HAP-1 (cell line): ENCODE data around the gene CNOT2.
"Not testable (repeated sequence)": the region's sequence is repeated elsewhere in the genome, so short reads cannot be mapped to it uniquely, and the experiment has no call there.

Source experiments
- DNase-seq, 2 experiments: peaks; one replicate each; pipeline ENCODE4 v3.0.0-alpha.2; 2016 to 2020; ENCODE audit warnings: low spot score in 2 of 2
- H3K27me3 ChIP-seq: fragments of 250-450 bp; sonication (Bioruptor Pico); 2 replicates; pipeline ENCODE4 v1.5.1; 2020; ENCODE audit warnings: low read depth, mild to moderate bottlenecking, moderate library complexity
- H3K36me3 ChIP-seq: fragments of 250-450 bp; sonication (Bioruptor Pico); replicated peaks from 2 replicates; pipeline ENCODE4 v1.5.1; 2020; ENCODE audit warnings: mild to moderate bottlenecking
- H3K4me1 ChIP-seq: fragments of 250-450 bp; sonication (Bioruptor Pico); 2 replicates; pipeline ENCODE4 v1.5.1; 2020; ENCODE audit warnings: mild to moderate bottlenecking
- H3K4me3 ChIP-seq: fragments of 250-450 bp; sonication (Bioruptor Pico); 2 replicates; pipeline ENCODE4 v1.5.1; 2020; ENCODE audit warnings: mild to moderate bottlenecking, moderate library complexity
- H3K9me3 ChIP-seq: fragments of 250-450 bp; sonication (Bioruptor Pico); 2 replicates; pipeline ENCODE4 v1.5.1; 2020; ENCODE audit warnings: mild to moderate bottlenecking, moderate library complexity
- in situ Hi-C: fragments of 300-500 bp; cut with MboI; formaldehyde crosslinking; loops from 3 replicates; pipeline ENCODE4 v1.14.3; 2020; ENCODE audit warnings: low sequenced_read_pairs, inconsistent platforms, mixed read lengths

The CNOT2 gene

DNA sequence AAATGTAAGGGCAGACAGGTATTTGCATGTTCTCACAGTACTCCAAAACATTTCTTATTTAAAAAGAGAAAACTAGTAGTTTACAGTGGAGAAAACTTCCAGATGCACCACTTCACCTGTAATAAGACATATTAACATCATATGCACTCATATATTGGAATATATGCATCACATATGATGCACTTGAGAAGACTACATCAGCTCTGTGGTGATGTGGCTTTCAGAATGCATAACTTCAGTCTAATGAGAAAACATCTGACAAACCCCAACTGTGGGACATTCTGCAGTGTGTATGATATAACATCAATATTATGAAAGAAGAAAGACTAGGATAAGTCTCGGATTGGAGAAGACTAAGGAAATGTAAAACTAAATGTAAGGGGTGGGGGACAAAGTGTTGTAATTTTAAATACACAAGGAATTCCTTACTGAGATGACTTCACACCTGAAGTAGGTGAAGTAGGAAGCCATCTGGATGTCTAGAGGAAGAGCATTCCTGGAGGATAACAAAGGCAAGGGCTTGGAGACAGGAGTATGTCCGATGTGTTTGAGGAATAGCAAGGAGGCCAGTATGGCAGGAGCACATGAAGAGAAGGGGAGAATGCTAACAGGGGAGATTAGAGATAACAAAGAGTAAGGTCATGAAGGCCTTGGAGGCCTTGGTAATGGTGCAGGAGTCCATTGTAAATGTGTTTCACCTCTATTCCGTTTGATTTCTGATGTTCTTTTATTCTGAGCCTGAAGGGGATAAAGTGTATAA, 49.0 kb downstream of the CNOT2 start:
- no peaks in the 10 kb centered on the region for H3K36me3 ChIP-seq
- no peaks in the 10 kb centered on the region for H3K27me3 ChIP-seq
- no peak overlapping the region for H3K4me3 ChIP-seq
- in situ Hi-C loops: no loop called here
- no peak for DNase-seq
- H3K4me1 ChIP-seq: peaks cover 15% of the 10 kb centered on the region
- no peaks in the 10 kb centered on the region for H3K9me3 ChIP-seq

DNA sequence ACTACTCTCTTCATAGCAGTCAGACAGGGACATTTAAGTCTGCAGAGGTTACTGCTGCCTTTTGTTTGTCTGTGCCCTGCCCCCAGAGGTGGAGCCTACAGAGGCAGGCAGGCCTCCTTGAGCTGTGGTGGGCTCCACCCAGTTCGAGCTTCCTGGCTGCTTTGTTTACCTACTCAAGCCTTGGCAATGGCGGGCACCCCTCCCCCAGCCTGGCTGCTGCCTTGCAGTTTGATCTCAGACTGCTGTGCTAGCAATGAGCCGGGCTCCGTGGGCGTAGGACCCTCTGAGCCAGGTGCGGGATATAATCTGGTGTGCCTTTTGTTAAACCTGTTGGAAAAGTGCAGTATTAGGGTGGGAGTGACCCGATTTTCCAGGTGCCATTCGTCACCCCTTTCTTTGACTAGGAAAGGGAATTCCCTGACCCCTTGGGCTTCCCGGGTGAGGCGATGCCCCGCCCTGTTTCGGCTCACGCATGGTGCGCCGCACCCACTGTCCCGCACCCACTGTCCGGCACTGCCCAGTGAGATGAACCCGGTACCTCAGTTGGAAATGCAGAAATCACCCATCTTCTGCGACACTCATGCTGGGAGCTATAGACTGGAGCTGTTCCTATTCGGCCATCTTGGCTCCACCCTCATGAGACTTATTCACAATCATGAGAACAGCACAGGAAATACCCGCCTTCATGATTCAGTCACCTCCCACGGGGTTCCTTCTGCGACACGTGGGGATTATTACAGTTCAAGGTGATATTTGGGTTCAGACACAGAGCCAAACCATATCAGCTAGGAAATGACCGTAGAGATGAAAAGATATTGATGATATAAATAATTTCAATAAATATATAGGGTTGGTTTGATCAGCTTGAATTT, 61.7 kb downstream of the CNOT2 start:
- H3K27me3 ChIP-seq, in situ Hi-C loops, H3K4me1 ChIP-seq, H3K4me3 ChIP-seq, H3K36me3 ChIP-seq, H3K9me3 ChIP-seq: not testable (repeated sequence)
- peak in 1 of 2 experiments; percentile 13 for DNase-seq

DNA sequence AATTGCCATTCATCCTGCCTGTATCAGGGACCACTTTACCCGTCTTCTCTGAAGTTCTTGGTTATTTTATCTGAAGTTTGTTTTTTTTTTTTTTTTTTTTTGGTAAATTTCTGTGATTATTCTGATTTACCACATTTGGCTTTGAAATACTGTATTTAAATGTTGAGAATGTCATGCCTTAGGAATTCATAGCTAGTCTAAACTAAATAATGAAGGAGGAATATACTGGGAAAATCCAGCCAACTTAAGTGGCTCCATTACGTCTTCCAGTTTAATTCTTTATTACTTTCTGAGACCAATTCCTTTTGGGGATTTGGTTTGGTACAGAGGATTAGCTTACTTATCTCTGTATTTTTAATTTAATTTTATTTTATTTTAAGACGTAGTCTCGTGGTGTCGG, 62.6 kb downstream of the CNOT2 start:
- Histone ChIP-seq H3K27me3 (no peaks in the 10 kb centered on the region), H3K4me1 (no peaks in the 10 kb centered on the region; the same call in 1 of the 2 replicates), H3K4me3 (no peak overlapping the region), H3K36me3 (no peaks in the 10 kb centered on the region), H3K9me3 (no peaks in the 10 kb centered on the region)
- in situ Hi-C loops: no loop called here
- DNase-seq: no peak

DNA sequence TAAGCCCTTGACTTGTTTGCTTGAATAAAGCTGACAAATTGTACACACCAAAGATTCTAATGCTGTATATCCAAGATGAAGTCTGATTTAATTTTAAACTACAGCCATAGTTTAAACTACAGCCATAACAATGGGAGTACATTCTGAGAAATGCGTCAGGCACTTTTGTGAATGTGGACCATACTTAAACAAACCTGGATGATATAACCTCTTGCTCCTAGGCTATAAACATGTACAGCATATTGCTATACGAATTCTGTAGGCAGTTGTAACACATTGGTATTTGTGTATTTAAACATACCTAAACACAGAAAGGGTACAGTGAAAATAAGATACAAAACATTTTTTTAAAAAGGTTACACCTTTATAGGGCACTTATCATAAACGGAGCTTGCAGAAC, 63.4 kb downstream of the CNOT2 start:
- DNase-seq: no peak
- no peaks in the 10 kb centered on the region for H3K9me3 ChIP-seq
- no peak overlapping the region for H3K4me3 ChIP-seq
- H3K27me3 ChIP-seq: no peaks in the 10 kb centered on the region
- H3K4me1 ChIP-seq: no peaks in the 10 kb centered on the region; the same call in 1 of the 2 replicates
- in situ Hi-C loops: no loop called here
- no peaks in the 10 kb centered on the region for H3K36me3 ChIP-seq

DNA sequence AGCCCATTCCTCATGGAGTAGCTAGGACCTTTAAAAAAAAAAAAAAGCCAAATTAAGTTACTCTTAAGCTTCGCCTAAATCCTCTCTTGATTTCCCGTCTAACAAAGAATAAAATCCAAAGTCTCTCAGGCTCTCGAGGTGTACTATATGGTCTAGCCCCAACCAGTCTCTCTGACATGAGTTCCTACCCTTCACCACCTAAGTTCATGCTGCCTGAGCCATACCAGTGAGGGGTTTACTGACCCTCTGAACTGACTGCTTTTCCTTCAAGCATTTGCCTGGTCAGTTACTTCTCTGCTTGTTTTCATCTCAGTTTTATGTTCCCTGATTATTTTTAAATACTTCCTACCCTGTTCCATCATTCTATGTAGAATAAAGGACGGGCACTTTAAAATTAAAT, 64.6 kb downstream of the CNOT2 start:
- in situ Hi-C loops: no loop called here
- DNase-seq: no peak
- Histone ChIP-seq H3K4me1 (no peaks in the 10 kb centered on the region; the same call in 1 of the 2 replicates), H3K9me3 (no peaks in the 10 kb centered on the region), H3K27me3 (no peaks in the 10 kb centered on the region), H3K4me3 (no peak overlapping the region), H3K36me3 (no peaks in the 10 kb centered on the region)

DNA sequence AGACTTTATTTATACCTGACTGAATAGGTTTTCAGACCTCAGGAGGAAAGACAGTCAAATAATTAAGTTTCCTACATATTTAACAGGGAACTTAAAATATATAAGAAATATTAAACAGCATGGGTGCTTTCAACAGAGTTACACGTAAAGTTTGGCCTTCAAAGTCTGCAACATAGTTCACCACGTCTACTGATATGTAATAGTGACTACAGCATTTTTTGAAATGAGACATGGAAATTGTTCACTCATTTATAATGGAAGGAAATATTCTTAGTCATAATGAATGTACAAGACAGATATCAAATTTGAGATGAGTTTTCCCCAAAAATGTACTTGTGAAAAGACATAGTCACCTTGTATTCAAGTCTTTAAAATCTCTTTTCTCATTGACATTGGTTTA, 66.1 kb downstream of the CNOT2 start:
- Histone ChIP-seq H3K36me3 (no peaks in the 10 kb centered on the region), H3K9me3 (no peaks in the 10 kb centered on the region), H3K27me3 (no peaks in the 10 kb centered on the region), H3K4me1 (no peaks in the 10 kb centered on the region; the same call in 1 of the 2 replicates), H3K4me3 (no peak overlapping the region)
- DNase-seq: no peak
- in situ Hi-C loops: no loop called here

DNA sequence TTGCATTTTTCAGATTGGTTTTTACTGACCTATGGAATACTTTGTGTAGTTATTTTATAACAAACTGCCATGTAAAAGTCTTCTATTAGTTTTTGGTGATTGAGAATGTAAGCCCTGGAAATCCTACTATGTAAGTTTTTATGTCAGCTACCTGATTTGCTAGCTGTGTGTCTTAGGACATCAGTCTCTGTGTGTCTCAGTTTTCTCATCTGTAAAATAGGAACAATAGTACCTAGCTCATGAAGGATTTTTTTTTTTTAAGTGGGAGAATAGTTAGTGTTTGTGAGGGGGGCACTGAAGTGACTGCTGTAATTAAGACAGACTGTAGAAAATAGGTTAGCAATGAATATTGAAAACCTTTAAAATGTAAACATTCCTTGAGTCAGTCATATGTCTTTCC, 70.9 kb downstream of the CNOT2 start:
- H3K27me3 ChIP-seq: no peaks in the 10 kb centered on the region
- in situ Hi-C loops: no loop called here

DNA sequence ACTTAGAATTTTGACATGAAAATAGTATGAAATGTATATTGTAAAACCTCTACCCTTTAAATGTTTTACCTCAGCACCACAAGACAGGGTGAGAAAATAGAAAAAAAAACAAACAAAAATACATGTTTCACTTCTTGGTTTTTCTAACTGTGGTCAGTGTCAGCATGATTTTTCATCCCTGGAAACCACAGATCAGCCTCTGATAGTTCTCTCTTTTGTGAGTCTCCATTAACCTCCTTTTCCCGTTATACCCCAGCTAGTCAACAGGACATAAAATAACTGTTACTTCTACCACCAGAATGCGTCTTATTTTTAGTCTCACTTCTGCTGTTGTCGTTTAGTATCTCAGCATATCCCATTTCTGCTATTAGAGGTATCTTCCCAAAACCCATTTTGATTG, 74.5 kb downstream of the CNOT2 start:
- in situ Hi-C loops: no loop called here
- Histone ChIP-seq H3K4me1 (no peaks in the 10 kb centered on the region; the same call in 1 of the 2 replicates), H3K4me3 (no peak overlapping the region), H3K27me3 (no peaks in the 10 kb centered on the region), H3K36me3 (no peaks in the 10 kb centered on the region; the same call in 1 of the 2 replicates), H3K9me3 (no peaks in the 10 kb centered on the region)
- DNase-seq: no peak

More for the DNA sequence above, 70.9 kb downstream of the CNOT2 start:
- Histone ChIP-seq H3K4me1 (no peaks in the 10 kb centered on the region), H3K36me3 (no peaks in the 10 kb centered on the region), H3K9me3 (no peaks in the 10 kb centered on the region), H3K4me3 (no peak overlapping the region)
- no peak for DNase-seq

DNA sequence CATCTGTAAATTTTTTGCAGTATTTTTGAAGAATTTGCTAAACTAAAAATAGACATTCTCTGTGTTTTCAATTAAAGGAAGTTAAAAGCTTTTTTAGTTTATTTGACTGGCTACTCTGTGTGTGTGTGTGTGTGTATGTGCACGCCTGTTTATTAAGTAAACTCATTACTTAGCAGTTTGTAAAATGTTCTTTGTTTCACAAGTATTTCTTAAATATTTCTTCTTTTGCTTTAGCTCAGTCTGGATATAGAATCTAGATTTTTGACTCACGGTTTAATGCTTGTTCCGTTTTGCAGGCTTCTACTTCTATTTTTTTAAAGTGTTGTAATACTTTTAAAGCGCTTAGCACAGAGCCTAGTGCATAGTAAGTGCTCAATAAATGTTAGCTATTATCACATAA, 76.4 kb downstream of the CNOT2 start:
- DNase-seq: no peak
- Histone ChIP-seq H3K27me3 (no peaks in the 10 kb centered on the region), H3K9me3 (no peaks in the 10 kb centered on the region), H3K4me1 (no peaks in the 10 kb centered on the region; the same call in 1 of the 2 replicates), H3K4me3 (no peak overlapping the region), H3K36me3 (peaks cover 3% of the 10 kb centered on the region)
- in situ Hi-C loops: no loop called here

DNA sequence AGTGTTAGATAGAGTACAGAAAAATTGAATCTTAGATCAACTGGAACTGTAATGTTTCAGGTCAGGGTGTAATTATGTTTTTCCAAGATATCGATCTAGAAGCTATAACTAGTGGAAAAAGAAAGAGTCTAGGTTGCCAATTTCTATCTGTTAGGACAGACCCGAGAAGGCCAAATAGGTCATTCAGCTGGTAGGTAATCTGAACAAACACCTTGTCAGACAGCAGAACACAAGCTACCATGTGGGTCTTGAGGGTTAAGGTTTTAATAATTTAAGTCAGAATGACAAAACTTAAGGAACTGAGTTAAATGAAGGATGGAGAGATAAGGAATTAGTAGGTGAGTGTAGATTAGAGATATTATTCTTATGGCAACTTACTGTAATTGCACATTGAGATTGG, 78.0 kb downstream of the CNOT2 start:
- H3K36me3 ChIP-seq: peaks cover 3% of the 10 kb centered on the region
- no peaks in the 10 kb centered on the region for H3K27me3 ChIP-seq
- in situ Hi-C loops: no loop called here
- H3K9me3 ChIP-seq: no peaks in the 10 kb centered on the region
- H3K4me1 ChIP-seq: no peaks in the 10 kb centered on the region; the same call in 1 of the 2 replicates
- DNase-seq: no peak
- no peak overlapping the region for H3K4me3 ChIP-seq

DNA sequence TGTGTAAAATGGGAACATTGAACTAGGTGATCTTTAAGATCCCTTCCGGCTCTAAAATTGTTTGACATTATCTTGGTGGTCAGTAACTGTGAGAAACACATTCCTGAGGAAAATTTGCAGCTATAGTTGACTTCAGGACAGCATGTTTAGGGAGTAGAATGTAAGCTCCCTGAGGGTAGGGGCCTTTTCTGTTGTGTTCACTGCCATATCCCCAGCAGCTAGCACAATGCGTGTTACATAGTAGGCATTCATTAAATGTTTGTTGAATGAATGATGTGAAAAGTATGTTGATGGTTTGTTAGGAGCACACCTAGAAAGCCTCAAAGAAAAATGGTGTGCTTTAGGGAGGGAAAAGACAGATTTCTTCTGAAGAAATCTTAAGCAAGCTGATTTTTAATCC, 84.3 kb downstream of the CNOT2 start:
- in situ Hi-C loops: no loop called here
- Histone ChIP-seq H3K4me1 (no peaks in the 10 kb centered on the region), H3K4me3 (no peak overlapping the region), H3K27me3 (no peaks in the 10 kb centered on the region), H3K36me3 (peaks cover 5% of the 10 kb centered on the region; the same call in 1 of the 2 replicates), H3K9me3 (no peaks in the 10 kb centered on the region)
- DNase-seq: no peak

DNA sequence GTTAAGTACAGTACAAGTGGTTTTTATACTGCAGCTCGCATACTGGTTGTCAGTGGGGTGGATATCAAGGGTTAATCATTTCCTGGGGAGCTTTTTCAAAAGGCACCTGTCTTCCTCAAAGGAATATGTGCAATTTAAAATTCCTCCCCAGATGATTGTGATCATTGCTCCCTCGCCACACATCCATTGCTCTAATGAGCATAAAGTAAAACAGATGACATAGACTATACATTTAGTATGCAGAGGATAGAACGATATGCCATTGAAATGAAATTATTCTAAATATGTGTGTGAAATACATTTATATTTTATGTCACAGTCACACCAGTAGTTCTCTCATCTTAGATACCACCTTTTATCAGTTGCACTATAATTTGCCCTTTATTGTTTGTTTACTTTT, 86.5 kb downstream of the CNOT2 start:
- 0 out of 2 replicates have a peak, but pooled peaks cover 2% of the 10 kb centered on the region for H3K36me3 ChIP-seq
- H3K4me1 ChIP-seq: no peaks in the 10 kb centered on the region
- no peak overlapping the region for H3K4me3 ChIP-seq
- no peaks in the 10 kb centered on the region for H3K9me3 ChIP-seq
- in situ Hi-C loops: no loop called here
- DNase-seq: no peak
- no peaks in the 10 kb centered on the region for H3K27me3 ChIP-seq

DNA sequence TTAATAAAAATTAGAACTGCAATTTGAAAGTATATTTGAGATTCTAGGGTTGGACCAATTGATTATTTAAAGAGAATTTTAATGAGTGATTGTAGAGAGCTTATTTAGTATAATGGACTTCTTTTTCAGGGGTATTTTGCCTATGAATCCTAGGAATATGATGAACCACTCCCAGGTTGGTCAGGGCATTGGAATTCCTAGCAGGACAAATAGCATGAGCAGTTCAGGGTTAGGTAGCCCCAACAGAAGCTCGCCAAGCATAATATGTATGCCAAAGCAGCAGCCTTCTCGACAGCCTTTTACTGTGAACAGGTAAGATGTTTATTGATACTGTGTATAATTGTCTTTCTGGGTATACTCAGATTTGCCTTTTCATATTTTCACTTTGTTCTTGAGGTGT, 86.9 kb downstream of the CNOT2 start:
- no peaks in the 10 kb centered on the region for H3K9me3 ChIP-seq
- H3K27me3 ChIP-seq: no peaks in the 10 kb centered on the region
- DNase-seq: no peak
- H3K36me3 ChIP-seq: 0 out of 2 replicates have a peak, but pooled peaks cover 2% of the 10 kb centered on the region
- no peak overlapping the region for H3K4me3 ChIP-seq
- in situ Hi-C loops: no loop called here
- no peaks in the 10 kb centered on the region for H3K4me1 ChIP-seq

DNA sequence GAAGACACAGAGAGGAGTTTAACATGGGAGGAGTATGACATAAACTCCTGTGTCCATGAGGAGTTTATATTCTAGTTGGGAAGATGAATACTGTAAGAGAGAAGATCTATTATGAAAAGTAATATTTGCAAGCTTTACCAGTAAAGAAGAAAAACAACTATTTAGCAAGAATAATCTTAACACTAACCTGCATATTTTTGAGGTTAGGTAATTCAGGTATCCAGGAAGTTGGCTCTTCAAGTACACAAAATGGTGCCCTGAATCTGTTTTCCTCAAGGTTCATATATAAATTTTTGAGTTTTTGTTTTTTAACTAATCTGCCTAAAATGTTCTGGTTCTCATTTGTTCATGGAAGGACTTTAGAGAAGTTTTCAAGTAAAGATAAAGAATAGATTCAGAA, 89.0 kb downstream of the CNOT2 start:
- H3K36me3 ChIP-seq: 0 out of 2 replicates have a peak, but pooled peaks cover 2% of the 10 kb centered on the region
- no peaks in the 10 kb centered on the region for H3K4me1 ChIP-seq
- no peak overlapping the region for H3K4me3 ChIP-seq
- DNase-seq: no peak
- in situ Hi-C loops: no loop called here
- H3K9me3 ChIP-seq: no peaks in the 10 kb centered on the region
- H3K27me3 ChIP-seq: no peaks in the 10 kb centered on the region
